SKM-1 treated with dmso at 0.1 percent for 144 hours (cell line): ENCODE measurements around the gene DYNLT4.
"Not testable (repeated sequence)": the region's sequence is repeated elsewhere in the genome, so short reads cannot be mapped to it uniquely, and the experiment has no call there.

Experiments used
- DNase-seq: peaks from one replicate; lab custom pipeline; 2025; ENCODE audit not compliant: unreplicated experiment; lab: John Stamatoyannopoulos, UW

The DYNLT4 gene

GRCh38 chr1:44766421-44766820 lies 40.7 kb downstream of the DYNLT4 start:
- DNase-seq = not testable (repeated sequence)

- no peak for DNase-seq
Observed at GRCh38 chr1:44760876-44761275, 46.3 kb downstream of the DYNLT4 start.

- DNase-seq = no peak
Observed at GRCh38 chr1:44759077-44759476, 48.1 kb downstream of the DYNLT4 start.

- no peak for DNase-seq
Observed at GRCh38 chr1:44757420-44757819, 49.7 kb downstream of the DYNLT4 start.
